ENCODE data around the gene SUCLA2. TPM values are rescaled to one million over a fixed set of nuclear protein-coding genes. Genes with fewer than 3 reads are reported as not detected.

The SUCLA2 gene
- total and polyA plus RNA-seq, 2 donors (not counting 1 experiment from before 2014, with no cell fraction given): 15.9 to 33.7 TPM

GRCh38 chr13:48014359-48014758 lies 13.3 kb upstream of the SUCLA2 start:
- DNase-seq (no peak), ATAC-seq (ENCODE audit: low read depth) (no peak)
- H3K4me3 Mint-ChIP-seq: no peak overlapping the region
- no peak overlapping the region for H3K4me3 ChIP-seq (ENCODE audit: control extremely low read depth in 1 of 5, extremely low read depth in 1 of 5, insufficient read depth in 1 of 5, low read depth in 2 of 5, low read length in 4 of 5)
- H3K27ac ChIP-seq (ENCODE audit: low read length in 2 of 2): no peak overlapping the region
- H3K27me3 ChIP-seq (replicated peaks in 1 of 4; ENCODE audit: control extremely low read depth in 1 of 4, control insufficient read depth in 3 of 4, insufficient read depth in 4 of 4, low read length in 3 of 4): no peaks in the 10 kb centered on the region
- intact Hi-C loops (cut with micrococcal nuclease): no loop called here
- no peak overlapping the region for H2AFZ ChIP-seq (ENCODE audit: insufficient read depth, low read depth, low read length, poor library complexity, severe bottlenecking)
- TF ChIP-seq, protein P1, sequence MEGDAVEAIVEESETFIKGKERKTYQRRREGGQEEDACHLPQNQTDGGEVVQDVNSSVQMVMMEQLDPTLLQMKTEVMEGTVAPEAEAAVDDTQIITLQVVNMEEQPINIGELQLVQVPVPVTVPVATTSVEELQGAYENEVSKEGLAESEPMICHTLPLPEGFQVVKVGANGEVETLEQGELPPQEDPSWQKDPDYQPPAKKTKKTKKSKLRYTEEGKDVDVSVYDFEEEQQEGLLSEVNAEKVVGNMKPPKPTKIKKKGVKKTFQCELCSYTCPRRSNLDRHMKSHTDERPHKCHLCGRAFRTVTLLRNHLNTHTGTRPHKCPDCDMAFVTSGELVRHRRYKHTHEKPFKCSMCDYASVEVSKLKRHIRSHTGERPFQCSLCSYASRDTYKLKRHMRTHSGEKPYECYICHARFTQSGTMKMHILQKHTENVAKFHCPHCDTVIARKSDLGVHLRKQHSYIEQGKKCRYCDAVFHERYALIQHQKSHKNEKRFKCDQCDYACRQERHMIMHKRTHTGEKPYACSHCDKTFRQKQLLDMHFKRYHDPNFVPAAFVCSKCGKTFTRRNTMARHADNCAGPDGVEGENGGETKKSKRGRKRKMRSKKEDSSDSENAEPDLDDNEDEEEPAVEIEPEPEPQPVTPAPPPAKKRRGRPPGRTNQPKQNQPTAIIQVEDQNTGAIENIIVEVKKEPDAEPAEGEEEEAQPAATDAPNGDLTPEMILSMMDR (IDR thresholded peaks at IDR 0.05): no peak
- no peak for TF ChIP-seq EZH2 (IDR thresholded peaks at IDR 0.05; ENCODE audit: borderline replicate concordance, insufficient read depth, low read depth, low read length, poor library complexity, severe bottlenecking)
- H3K27ac Mint-ChIP-seq: no peak overlapping the region
- no peaks in the 10 kb centered on the region for H3K9me3 Mint-ChIP-seq (ENCODE audit: insufficient read depth)
- no peaks in the 10 kb centered on the region for H3K4me1 ChIP-seq (ENCODE audit: control insufficient read depth in 2 of 2, insufficient read depth in 2 of 2, low read length in 2 of 2)
- H3K4me1 Mint-ChIP-seq: no peaks in the 10 kb centered on the region
- POLR2A ChIA-PET: no interaction called here
- no peak overlapping the region for H3K4me2 ChIP-seq (replicated peaks; ENCODE audit: low read depth, low read length, poor library complexity, severe bottlenecking)
- CTCF ChIA-PET: interaction anchor here (1.1 kb wide), 1 partner anchor 23 kb away, joined by 3 read pairs; the partner anchor contains the start of gene NUDT15
- peaks cover 0 to 1% (median 0%) of the 10 kb centered on the region in 3 donors for H3K9me3 ChIP-seq (ENCODE audit: control extremely low read depth in 1 of 3, control insufficient read depth in 2 of 3, insufficient read depth in 1 of 3, low read length in 2 of 3)
- H3K9ac ChIP-seq (ENCODE audit: low read length): no peak overlapping the region
- WGBS (ENCODE audit: insufficient coverage): 95% methylated on average over 2 of the region's 2 CpGs
- H4K20me1 ChIP-seq (ENCODE audit: control insufficient read depth, insufficient read depth, low read length, poor library complexity, severe bottlenecking): no peaks in the 10 kb centered on the region
- no peaks in the 10 kb centered on the region for H3K27me3 Mint-ChIP-seq
- H3K36me3 ChIP-seq (replicated peaks in 1 of 2; ENCODE audit: control extremely low read depth in 1 of 2, control insufficient read depth in 1 of 2, extremely low read depth in 1 of 2, insufficient read depth in 2 of 2, low read length in 1 of 2): no peaks in the 10 kb centered on the region
- no peaks in the 10 kb centered on the region for H3K79me2 ChIP-seq (ENCODE audit: control insufficient read depth, insufficient read depth, low read length)

DNA sequence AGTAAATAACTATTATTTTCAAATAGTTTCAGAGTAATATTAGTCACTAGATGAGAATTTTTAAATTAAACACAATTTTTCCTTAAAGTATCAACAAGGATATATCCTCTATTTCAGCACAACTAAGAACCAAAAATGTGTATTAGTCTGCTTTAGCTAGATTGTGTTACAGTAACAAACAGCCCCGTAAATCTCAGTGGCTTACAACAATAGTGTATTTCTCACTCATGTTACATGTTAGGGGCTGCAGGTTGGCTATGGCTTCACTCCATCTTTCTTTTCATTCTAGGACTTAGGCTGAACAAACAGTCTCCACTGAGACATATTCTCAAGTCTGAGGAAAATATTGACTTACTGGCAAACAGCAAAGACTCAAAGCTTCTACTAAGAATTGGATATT lies 11.6 kb upstream of the SUCLA2 start:
- no peak overlapping the region for H2AFZ ChIP-seq (ENCODE audit: insufficient read depth, low read depth, low read length, poor library complexity, severe bottlenecking)
- no peaks in the 10 kb centered on the region for H3K4me1 ChIP-seq (ENCODE audit: control insufficient read depth in 2 of 2, insufficient read depth in 2 of 2, low read length in 2 of 2)
- no peaks in the 10 kb centered on the region for H3K4me1 Mint-ChIP-seq
- H3K9me3 ChIP-seq (ENCODE audit: control extremely low read depth in 1 of 3, control insufficient read depth in 2 of 3, insufficient read depth in 1 of 3, low read length in 2 of 3): peaks cover 0 to 1% (median 0%) of the 10 kb centered on the region in 3 donors
- DNase-seq (no peak), ATAC-seq (ENCODE audit: low read depth) (no peak)
- H4K20me1 ChIP-seq (ENCODE audit: control insufficient read depth, insufficient read depth, low read length, poor library complexity, severe bottlenecking): no peaks in the 10 kb centered on the region
- H3K36me3 ChIP-seq (replicated peaks in 1 of 2; ENCODE audit: control extremely low read depth in 1 of 2, control insufficient read depth in 1 of 2, extremely low read depth in 1 of 2, insufficient read depth in 2 of 2, low read length in 1 of 2): no peaks in the 10 kb centered on the region
- H3K4me2 ChIP-seq (replicated peaks; ENCODE audit: low read depth, low read length, poor library complexity, severe bottlenecking): no peak overlapping the region
- ChIA-PET POLR2A (no interaction called here), CTCF (no interaction called here)
- H3K79me2 ChIP-seq (ENCODE audit: control insufficient read depth, insufficient read depth, low read length): no peaks in the 10 kb centered on the region
- H3K9me3 Mint-ChIP-seq (ENCODE audit: insufficient read depth): no peaks in the 10 kb centered on the region
- H3K27ac ChIP-seq (ENCODE audit: low read length in 2 of 2): no peak overlapping the region
- H3K27me3 Mint-ChIP-seq: no peaks in the 10 kb centered on the region
- no peak overlapping the region for H3K4me3 Mint-ChIP-seq
- H3K27ac Mint-ChIP-seq: no peak overlapping the region
- H3K9ac ChIP-seq (ENCODE audit: low read length): no peak overlapping the region
- intact Hi-C loops (cut with micrococcal nuclease): no loop called here
- H3K27me3 ChIP-seq (replicated peaks in 1 of 4; ENCODE audit: control extremely low read depth in 1 of 4, control insufficient read depth in 3 of 4, insufficient read depth in 4 of 4, low read length in 3 of 4): no peaks in the 10 kb centered on the region
- no CpG with 5 or more reads among the region's 1 CpG for WGBS (ENCODE audit: insufficient coverage)
- no peak overlapping the region for H3K4me3 ChIP-seq (ENCODE audit: control extremely low read depth in 1 of 5, extremely low read depth in 1 of 5, insufficient read depth in 1 of 5, low read depth in 2 of 5, low read length in 4 of 5)
- TF ChIP-seq, protein P1 (IDR thresholded peaks at IDR 0.05): no peak
- TF ChIP-seq EZH2 (IDR thresholded peaks at IDR 0.05; ENCODE audit: borderline replicate concordance, insufficient read depth, low read depth, low read length, poor library complexity, severe bottlenecking): no peak
